Inflammatory macrophage treated with lipopolysaccharide for 1 hour (primary cell): ENCODE results near the gene LHFPL3.
"Not testable (repeated sequence)": the region's sequence is repeated elsewhere in the genome, so short reads cannot be mapped to it uniquely, and the experiment has no call there.

Experiments used
- DNase-seq, 2 donors: peaks; one replicate each; pipeline ENCODE4 v3.0.0-alpha.2; 2020 to 2022

Gene LHFPL3

DNA sequence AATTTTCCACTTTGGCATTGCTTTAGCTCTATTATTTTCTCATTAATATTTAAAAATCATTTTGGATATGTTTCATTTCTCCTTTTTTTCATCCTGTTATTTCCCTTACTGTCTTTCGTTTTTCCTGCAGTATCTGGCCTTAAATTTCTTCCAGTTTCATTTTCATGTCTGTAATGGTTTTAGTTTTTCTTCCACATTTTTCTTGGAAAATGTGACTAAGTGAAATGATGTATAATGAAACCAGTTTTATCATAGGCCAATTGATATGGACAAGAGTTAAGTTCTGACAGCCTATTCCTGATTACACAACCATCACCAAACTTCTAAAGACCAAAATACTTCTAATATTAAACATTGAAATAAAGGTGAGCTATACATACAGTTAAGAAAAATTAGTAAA lies 158.5 kb downstream of the LHFPL3 start:
- no peak for DNase-seq

DNA sequence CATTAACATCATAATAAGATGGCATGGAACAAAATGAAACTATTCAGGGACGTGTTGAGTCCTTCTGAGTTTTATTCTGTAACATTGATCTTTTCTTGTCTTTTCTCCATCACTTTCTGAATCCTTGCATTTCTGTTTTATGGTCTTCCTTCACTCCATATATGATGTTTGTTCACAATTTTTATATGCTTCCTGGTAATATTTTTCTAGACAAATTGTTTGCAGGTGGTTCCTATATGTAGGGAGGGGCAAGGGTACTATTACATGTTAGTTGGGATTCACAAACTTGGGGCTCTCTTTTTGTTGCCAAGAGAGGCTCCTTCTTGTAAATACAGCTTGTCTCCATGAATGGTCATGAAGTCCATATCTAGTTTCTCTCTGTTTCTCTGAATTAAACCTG lies 159.2 kb downstream of the LHFPL3 start:
- no peak for DNase-seq

DNA sequence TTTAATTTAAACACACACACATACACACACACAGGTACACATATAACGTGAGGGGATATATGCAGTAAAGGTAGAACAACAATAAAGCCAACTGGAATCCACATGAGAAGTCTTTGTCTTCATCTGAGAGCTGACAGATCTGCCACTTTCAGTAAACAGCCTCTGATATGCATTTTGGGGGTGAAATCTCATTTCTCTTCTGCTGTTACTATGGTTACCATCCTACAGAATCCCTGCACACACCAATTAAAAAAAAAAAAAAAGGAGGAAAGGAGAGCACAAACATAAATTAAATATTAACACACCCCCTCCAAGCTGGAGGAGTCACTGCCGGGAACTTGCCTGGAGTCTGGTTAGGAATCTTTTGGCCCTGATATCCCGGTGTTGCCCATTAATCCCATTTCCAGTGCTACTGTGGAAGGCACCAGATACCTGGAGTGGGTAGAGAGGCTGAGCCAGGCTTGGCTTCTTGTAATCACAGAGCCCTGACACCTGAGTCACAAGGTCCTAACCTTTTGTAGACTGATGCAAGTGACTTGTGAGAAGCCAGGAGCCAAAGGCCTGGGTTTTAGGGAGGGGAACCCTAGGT lies 169.1 kb downstream of the LHFPL3 start:
- DNase-seq: no peak

DNA sequence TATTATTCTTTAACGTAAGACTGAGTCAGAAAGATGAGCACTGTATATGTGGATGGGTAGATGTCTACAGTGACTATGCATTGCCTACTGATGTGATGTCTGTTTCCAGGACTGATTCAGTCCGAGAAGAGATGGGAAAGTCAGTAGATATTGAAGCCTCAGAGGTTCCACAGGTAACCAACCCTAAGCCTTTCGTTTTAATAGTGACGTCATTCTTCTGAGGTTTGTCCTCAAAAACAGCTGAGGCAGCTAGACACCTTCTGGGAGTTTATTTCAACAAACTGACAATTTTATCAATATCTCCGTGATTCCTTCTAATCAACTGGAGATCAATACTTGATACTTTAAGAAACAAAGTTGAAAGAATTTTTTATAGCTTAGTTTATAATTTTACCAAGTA lies 171.6 kb downstream of the LHFPL3 start:
- no peak for DNase-seq

DNA sequence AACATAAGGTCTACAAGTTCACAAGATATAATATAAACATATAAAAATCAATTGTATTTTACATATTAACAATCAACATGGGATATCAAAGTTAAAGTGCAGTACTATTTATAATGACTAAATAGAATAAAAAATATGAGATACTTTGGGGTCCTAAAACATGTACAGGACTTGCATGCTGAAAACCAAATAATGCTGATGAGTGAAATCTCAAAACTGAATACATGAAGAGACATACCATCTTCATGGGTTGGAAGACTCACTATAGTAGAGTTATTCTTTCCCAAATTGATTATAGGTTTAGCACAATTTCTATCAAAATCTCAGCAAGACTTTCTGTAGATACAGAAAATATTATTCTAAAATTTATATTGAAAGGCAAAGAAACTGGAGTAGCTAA lies 181.5 kb downstream of the LHFPL3 start:
- no peak for DNase-seq

DNA sequence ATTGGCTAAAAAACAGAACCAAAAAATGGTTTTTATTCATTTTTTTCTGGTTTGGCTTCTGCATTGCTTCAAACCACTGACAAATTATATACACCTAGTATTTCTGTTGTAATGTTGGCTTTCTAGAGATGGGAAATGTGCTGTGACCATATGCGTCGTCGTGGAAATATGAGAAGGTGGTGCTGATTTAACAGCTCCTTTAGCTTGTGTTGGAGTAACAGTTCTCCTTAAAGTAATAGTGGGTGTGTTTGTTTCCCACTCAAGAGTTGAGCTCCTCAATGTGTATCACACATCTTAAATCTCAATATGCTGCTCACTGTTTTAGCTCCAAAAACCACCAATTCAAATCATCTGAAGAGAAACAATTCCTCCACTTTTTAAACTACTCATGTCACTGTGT lies 196.4 kb downstream of the LHFPL3 start:
- no peak for DNase-seq

DNA sequence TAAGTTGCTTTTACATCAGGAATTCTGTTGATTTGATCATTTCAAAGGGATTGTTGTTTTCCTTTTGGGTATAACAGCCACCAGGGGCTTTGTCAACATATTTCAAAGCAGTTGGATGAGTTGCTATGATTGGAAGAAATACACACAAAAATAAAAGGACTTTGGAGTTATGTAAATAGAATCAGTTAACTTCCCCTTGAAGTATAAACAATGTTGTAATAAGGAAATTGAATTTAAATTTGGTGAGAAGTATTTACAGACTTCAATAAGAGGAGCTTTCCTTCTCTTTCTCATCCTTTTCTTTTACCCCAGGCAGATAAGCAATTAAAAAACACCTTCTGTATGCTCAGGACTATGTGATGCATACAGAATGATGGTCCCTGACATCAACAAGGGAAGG lies 199.7 kb downstream of the LHFPL3 start:
- DNase-seq: no peak

DNA sequence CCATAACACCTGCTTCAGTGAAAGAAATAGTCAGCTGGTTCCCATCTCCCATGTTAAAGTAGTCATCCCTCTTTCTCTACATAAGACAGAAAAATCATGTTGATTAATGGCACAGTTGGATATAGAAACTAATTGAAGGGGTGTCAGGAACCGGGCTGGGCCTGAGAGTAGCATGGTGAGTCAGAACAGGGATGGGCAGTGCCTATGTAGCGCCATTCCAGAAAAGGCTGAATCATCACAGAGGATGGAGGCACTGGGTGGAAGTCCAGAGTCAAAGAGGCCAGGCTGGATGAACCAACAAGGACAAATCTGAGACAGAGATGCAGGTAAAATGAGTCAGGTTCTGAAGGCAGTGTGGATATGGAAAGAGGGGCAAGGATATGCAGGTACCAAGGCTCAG lies 201.2 kb downstream of the LHFPL3 start:
- no peak for DNase-seq

DNA sequence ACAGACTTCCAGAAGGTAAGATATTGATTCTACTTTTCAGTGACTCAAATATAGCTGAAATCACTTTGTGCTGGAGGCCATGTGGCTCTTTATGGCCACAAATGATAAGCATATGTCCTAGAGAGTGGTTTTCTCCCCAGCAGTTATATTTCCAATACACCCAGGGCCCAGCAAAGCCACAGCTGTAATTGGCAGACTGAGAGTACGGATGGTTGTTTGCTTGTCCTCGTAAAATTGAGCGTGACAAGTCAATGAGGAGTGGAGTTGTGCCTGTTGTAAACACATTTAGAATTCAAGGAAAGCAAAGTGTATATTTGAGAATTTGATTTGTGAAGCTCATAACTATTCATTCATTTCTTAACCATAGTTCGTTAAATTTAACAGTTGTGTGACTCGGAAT lies 201.8 kb downstream of the LHFPL3 start:
- no peak for DNase-seq

DNA sequence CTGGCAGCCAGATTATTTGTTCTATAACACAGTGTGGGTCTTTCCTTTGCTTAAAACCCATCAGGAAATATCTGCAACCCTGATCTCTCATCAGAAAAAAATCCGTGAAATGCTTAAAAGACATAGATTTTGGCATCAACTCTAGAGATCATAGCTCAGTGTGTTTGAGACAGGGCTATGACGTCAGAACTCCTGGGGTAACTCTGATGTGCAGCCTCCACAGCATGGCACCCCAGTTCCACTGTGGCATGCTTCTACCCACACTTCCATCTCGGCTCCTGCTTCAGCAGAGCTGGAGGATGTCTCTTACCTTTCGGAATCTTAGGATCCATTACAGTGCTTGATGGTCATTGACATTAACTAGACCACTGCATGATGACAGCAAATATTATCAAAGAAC lies 205.7 kb downstream of the LHFPL3 start:
- DNase-seq: no peak

DNA sequence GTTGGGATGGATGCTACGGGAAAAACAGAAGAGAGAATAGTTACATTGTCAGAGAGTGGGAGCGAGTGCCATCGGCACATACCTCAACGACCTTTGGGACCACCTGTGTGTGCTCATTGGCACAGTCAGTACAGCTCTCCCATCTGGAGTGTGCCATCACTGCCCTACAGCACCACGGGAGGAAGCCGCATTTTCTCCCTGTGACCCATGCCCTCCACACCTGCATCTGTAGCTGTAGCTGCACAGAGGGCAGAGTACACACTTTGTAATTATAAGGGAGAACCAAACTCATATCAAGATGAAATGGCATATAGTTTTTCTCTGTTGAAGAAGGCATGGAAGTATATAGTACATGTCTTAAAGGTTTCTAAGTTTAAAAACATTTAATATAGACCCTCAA lies 207.4 kb downstream of the LHFPL3 start:
- no peak for DNase-seq

DNA sequence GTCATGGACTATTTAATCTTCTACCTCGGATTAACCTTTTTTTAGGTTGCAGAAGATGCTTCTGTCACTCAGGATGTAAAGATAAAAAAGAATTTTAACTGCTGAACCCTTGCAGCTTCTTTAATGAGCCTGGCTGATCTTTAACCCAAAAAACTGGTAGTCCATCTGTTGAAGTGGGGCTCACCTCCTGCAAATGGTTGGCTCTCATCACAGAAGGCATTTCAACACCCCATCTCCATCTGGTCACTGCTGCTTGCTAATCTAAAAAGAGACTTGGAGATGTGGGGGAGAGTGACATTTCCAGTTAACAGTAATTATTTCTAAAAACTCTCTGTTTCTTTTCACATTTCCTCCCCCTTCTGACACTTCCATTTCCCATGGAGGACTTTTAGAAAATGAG lies 208.6 kb downstream of the LHFPL3 start:
- no peak for DNase-seq

DNA sequence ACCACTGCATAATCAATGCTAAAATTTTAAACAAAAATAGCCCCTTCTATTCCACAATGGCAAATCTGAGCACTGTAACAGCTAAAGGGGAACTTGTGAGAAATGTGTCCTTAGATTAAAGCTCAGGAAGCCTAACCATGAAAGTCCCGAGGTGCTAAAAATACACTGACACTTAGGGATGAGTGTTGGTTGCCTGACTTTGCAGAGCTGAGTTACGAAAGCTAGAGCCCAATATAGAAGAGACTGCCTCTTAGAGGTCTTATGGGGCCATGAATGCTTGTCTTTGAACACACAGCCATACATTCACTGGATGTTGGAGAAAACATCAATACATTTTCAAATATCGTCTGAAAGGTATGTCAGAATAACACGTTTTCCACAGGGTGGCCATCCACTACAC lies 209.7 kb downstream of the LHFPL3 start:
- DNase-seq: no peak

DNA sequence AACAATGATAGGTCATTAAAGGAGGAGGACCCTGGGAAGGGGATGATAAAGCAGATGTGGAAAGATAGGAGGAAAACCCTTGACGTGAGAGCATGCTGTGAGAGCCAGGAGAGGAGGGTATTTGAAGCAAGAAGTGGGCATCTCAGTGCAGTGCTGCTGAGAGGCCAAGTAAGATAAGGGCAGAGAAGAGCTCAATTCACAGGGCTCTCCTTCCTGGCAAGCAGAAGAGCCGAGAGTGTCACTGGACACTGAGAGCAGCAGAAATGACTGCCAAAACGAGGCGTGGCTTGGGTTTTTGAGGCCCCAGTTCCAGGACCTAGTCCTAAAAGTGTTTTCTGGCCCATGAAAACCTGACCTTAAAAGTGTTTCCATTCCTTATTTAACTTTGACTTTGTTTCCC lies 213.5 kb downstream of the LHFPL3 start:
- DNase-seq: no peak

DNA sequence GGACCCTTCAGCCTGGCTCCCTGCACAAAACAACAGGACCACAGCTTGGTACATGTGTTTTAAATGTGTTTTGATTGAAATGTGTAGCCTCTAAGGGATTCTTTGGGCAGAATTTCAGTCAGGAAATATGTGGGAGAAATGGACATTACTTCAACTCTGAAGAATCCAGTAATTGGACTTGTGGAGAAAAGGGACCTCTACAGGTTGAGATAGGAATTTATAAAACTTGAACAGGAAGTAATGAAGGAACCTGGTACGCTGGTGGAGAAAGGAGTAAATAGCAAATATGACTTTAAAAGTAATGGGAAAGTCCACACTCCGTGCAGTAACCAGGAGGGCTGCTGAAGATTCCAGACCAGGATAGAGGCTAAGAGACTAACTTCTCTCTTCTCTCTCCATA lies 220.5 kb downstream of the LHFPL3 start:
- no peak for DNase-seq

DNA sequence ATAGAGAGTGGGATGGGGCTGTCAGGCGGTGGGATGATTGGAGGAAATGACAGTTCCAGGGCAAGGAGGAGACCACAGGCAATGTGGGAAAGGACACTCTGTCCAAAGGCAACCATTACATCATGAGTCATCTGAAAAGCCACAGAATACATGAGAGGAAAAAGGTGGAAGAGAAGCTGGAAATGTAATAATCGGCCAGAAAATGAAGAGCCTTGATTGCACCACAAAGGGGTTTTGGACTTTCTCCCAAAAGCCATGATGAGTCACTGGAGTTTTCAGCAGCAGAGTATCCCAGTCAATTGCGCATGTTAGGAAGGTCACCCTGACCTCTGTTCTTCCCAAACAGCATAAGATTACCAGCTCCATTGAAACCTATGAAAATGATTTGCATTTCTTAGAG lies 222.0 kb downstream of the LHFPL3 start:
- no peak for DNase-seq

DNA sequence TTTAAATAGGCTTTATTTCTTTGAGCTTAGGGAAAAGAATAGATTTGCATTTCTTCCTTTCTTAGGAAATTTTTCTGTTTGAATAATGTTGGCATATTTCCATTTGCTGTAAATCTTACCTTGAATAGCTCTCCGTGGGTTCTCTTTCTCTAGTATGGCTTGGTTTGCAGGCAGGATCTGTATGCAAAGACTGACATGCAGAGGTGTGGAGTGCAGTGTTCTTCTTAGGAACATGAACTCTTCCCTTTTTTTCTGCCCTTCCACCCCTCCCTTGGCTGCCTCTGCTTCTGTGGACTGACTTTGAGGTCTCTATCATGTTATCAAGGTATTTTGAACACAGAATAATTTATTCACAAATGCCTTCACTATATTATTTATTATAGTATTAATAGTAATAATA lies 222.8 kb downstream of the LHFPL3 start:
- DNase-seq: no peak

DNA sequence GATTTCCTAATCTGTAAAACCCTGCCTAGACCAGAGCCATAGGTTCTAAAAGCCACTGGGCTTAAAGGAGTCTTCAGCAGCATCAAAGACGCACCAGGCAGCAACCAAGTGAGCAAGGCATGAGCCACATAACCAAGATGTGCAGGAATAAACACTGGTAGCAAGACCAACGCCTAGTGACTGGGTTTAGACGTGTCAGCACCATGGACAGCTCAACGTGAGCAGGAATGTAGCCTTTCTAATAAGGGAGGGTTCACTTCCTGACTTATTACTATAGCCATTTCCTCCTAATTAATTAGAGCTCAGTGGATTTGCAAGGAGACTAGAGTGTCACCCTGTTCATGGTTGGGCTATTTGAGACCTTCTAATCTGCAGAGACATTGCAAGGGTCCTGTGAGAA lies 223.7 kb downstream of the LHFPL3 start:
- peak in 1 of 2 donors; percentile 29 for DNase-seq

DNA sequence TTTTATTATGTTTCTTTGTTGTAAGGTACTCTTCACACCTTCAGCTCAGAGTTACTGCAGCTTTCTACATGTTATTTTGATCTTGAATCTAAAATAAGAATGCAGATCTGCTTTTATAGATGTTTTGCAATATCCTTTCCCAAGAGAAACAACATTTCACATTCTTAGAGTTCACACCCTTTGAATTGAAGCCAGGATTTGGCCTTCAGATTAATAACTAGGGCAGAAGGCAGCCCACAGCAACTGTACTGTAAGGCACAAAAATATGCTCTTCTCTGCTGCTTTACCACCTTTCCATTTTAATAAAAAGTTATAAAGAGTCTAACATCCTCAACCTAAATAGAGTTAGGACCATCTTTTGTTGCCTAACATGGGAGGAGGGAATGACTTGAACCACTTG lies 224.7 kb downstream of the LHFPL3 start:
- DNase-seq: no peak

DNA sequence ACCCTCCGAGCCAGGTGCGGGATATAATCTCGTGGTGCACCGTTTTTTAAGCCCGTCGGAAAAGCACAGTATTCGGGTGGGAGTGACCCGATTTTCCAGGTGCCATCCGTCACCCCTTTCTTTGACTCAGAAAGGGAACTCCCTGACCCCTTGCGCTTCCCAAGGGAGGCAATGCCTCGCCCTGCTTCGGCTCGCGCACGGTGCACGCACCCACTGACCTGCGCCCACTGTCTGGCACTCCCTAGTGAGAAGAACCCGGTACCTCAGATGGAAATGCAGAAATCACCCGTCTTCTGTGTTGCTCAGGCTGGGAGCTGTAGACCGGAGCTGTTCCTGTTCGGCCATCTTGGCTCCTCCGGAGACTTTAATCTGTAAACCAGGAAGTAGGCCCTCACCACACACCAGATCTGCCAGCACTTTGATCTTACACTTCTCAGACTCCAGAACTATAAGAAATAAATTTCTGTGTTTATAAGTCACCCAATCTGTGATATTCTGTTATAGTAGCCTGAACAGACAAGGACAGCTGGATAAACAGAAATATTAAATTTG lies 235.0 kb downstream of the LHFPL3 start:
- not testable (repeated sequence) for DNase-seq

DNA sequence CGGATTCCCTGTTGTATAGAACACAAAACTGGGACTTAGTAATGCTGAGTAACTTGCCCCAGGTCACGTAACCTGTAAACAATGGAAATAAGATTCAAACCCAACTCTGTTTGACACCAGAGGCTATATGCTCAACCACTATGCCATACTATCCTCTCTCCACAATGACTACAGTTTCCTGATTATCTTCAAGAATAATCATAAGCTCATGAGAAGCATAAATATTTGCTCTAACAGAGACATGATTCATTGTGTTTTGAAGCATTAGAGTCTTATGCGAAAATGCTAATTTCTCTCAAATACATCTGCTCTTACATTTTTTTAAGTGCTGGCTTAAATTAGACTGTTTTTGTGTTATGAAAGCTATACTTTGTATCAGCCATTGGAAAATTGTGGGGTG lies 241.3 kb downstream of the LHFPL3 start:
- no peak for DNase-seq

DNA sequence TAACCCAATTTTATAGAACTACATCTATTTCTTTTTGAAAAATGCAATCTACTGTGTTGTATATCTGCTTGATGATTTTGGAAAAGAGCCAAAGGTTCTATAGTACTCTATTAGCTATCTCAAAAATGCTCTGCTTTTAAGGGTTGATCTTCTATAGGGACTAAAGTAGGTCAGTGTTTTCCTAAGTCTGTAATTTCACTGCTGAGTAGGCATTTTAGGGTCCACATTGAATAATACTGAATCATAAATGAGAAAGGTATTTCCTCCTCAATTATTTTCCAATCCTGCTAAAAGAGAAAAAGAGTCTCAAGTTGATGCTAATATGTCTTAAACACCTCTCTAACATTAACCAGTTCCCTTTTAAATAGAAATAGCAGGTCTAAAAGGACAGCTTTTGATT lies 244.2 kb downstream of the LHFPL3 start:
- DNase-seq: no peak

DNA sequence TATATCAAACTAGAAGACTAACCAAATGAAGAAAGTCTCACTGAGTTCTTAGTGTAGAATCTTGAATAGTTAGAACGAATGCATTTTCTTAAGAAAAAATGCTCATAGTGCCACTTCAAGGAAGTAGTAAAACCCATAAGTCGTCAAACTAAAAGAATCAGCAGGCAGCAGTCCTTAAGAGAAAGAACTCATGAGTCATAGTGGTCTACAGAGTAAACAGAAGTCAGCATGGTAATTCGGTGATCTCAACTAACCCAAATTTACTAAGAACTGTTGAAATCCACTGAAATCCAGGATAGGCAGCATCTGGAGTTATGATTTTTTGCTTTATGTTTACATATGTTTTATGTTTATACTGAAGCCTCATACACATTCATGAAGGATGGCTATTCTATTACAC lies 256.2 kb downstream of the LHFPL3 start:
- DNase-seq: no peak

DNA sequence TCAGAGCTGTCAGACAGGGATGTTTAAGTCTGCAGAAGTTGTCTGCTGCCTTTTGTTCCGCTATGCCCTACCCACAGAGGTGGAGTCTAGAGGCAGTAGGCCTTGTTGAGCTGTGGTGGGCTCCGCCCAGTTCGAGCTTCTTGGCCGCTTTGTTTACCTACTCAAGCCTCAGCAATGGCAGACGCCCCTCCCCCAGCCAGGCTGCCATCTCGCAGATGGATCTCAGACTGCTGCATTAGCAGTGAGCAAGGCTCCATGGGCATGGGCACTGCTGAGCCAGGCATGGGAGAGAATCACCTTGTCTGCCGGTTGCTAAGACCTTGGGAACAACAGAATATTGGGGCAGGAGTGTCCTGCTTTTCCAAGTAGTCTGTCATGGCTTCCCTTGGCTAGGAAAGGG lies 267.2 kb downstream of the LHFPL3 start:
- DNase-seq: not testable (repeated sequence)

DNA sequence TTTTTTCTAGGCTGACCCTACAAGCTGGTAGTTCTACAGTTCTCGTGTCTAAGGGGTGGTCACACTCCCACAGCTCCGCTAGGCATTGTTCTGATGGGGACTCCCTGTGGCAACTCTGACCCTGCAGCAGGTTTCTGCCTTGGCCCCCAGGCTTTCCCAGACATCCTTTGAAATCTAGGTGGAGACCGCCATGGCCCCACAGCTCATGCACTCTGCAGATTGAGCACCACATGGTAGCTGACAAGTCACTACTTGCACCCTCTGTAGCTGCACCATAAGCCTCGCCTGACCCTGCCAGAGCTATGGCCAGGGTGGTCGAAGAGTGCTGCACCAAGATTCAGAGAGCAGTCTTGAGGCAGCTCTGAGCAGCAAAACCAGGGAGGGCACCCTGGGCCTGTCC lies 275.6 kb downstream of the LHFPL3 start:
- DNase-seq: no peak

DNA sequence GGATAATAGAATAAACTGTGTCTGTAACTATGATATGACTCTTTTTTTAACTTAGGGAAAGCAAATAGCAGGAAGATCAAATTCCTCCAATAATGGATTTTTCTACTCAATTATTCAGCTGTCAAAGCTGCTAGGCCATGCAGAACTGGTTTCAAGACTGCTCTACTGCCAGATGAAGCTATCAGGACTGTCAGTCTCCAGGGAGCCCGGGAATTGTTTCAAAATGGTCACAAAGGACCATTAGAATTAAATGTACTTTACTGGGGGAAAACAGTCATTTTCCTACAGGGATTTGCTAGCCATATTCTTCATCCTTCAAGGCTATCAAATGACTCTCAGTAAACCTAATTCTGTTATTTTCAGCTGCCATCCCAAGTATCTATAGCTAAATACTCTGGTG lies 276.3 kb downstream of the LHFPL3 start:
- DNase-seq: no peak
